NCI-H345 (cell line): ENCODE results near the gene ADGRB2.
A peak's percentile ranks its signal among the peaks of the same experiment; 100 is the strongest.

Experiments used
- DNase-seq: peaks from one replicate; lab custom pipeline; 2025; lab: John Stamatoyannopoulos, UW

Gene ADGRB2

GRCh38 chr1:31749785-31750735 lies 14.1 kb downstream of the ADGRB2 start:
- no peak for DNase-seq

- no peak for DNase-seq
Measured at GRCh38 chr1:31748365-31748764, 15.8 kb downstream of the ADGRB2 start.

- no peak for DNase-seq
Measured at GRCh38 chr1:31747304-31747703, 16.8 kb downstream of the ADGRB2 start.

GRCh38 chr1:31746687-31747086 lies 17.5 kb downstream of the ADGRB2 start:
- no peak for DNase-seq

GRCh38 chr1:31745946-31746670 lies 18.0 kb downstream of the ADGRB2 start:
- peak; percentile 5 for DNase-seq

GRCh38 chr1:31745096-31745945 lies 18.8 kb downstream of the ADGRB2 start:
- DNase-seq, result peak; percentile 30

- no peak for DNase-seq
Measured at GRCh38 chr1:31744165-31744888, 19.8 kb downstream of the ADGRB2 start.

- DNase-seq, result no peak
Measured at GRCh38 chr1:31742462-31743212, 21.5 kb downstream of the ADGRB2 start.

- DNase-seq, result no peak
Measured at GRCh38 chr1:31739346-31739745, 24.8 kb downstream of the ADGRB2 start.

GRCh38 chr1:31736675-31737074 lies 27.5 kb downstream of the ADGRB2 start:
- DNase-seq, result no peak

GRCh38 chr1:31735571-31735970 lies 28.6 kb downstream of the ADGRB2 start:
- no peak for DNase-seq

GRCh38 chr1:31734582-31735107 lies 29.5 kb downstream of the ADGRB2 start:
- no peak for DNase-seq

- peak; percentile 13 for DNase-seq
Measured at GRCh38 chr1:31733389-31734219, 30.5 kb downstream of the ADGRB2 start.

GRCh38 chr1:31732751-31733289 lies 31.3 kb downstream of the ADGRB2 start:
- DNase-seq, result no peak

GRCh38 chr1:31732343-31732742 lies 31.8 kb downstream of the ADGRB2 start:
- DNase-seq, result no peak

GRCh38 chr1:31731049-31731565 lies 33.0 kb downstream of the ADGRB2 start:
- no peak for DNase-seq

- no peak for DNase-seq
Measured at GRCh38 chr1:31730336-31731048, 33.6 kb downstream of the ADGRB2 start.

- DNase-seq, result no peak
Measured at GRCh38 chr1:31727849-31728248, 36.3 kb downstream of the ADGRB2 start.
